IMR-90 (cell line): ENCODE data around the gene ALDH1L2. TPM values are rescaled to one million over a fixed set of nuclear protein-coding genes. Genes with fewer than 3 reads are reported as not detected.

Experiments used
- ATAC-seq: fragments of 200-7000 bp; cut with Tn5 transposase; 2 replicates; pipeline ENCODE4 v1.9.1; 2020; ENCODE audit warnings: low read depth, mild to moderate bottlenecking, moderate library complexity
- BruUV-seq: library from RNA; stranded (reverse); fragments of 400-500 nt; replicated peaks from 2 replicates; lab custom pipeline; 2021; lab: Mats Ljungman, UMichigan
- CTCF ChIA-PET: fragments of 300-600 bp; formaldehyde crosslinking; extraction: SDS; loops from one replicate; lab custom pipeline; 2021; ENCODE audit warnings: antibody characterized with exemption; lab: Yijun Ruan, JAX
- POLR2A ChIA-PET: fragments of 300-600 bp; sonication (Branson Sonifier 250); formaldehyde crosslinking; loops from one replicate; lab custom pipeline; 2022; ENCODE audit warnings: antibody characterized with exemption; ENCODE audit not compliant: unreplicated experiment; lab: Charles Lee
- DNase-seq: peaks from one replicate; pipeline ENCODE4 v3.0.0; 2013
- H2AFZ ChIP-seq: replicated peaks from 2 replicates; pipeline ENCODE3; 2013; ENCODE audit warnings: low read length, mild to moderate bottlenecking; ENCODE audit not compliant: poor library complexity
- H2AK5ac ChIP-seq: 2 replicates; pipeline ENCODE4 v1.6.1; 2013; ENCODE audit warnings: low read depth, low read length, inconsistent platforms
- H2AK9ac ChIP-seq: replicated peaks from 2 replicates; pipeline ENCODE3; 2013; ENCODE audit warnings: mild to moderate bottlenecking, low read depth, low read length, moderate library complexity; ENCODE audit not compliant: poor library complexity
- H2BK120ac ChIP-seq: 2 replicates; pipeline ENCODE4 v1.6.1; 2013; ENCODE audit warnings: low read depth, low read length, inconsistent platforms
- H2BK15ac ChIP-seq: 3 replicates; pipeline ENCODE4 v1.6.1; 2013; ENCODE audit warnings: low read depth, low read length, inconsistent platforms
- H2BK20ac ChIP-seq: 2 replicates; pipeline ENCODE4 v1.6.1; 2013; ENCODE audit warnings: low read depth, mild to moderate bottlenecking, inconsistent platforms, low read length, moderate library complexity
- H2BK5ac ChIP-seq: 2 replicates; pipeline ENCODE4 v1.6.1; 2013; ENCODE audit warnings: mild to moderate bottlenecking, low read depth, low read length, inconsistent platforms; ENCODE audit not compliant: poor library complexity, severe bottlenecking
- H3K14ac ChIP-seq: replicated peaks from 2 replicates; pipeline ENCODE4 v1.6.1; 2013; ENCODE audit warnings: low read depth, low read length, inconsistent platforms
- H3K18ac ChIP-seq: 2 replicates; pipeline ENCODE4 v1.6.1; 2013; ENCODE audit warnings: low read depth, low read length, control low read depth
- H3K23ac ChIP-seq: 2 replicates; pipeline ENCODE4 v1.6.1; 2013; ENCODE audit warnings: low read depth, low read length, inconsistent platforms
- H3K27ac ChIP-seq: 2 replicates; pipeline ENCODE4 v1.5.1; 2013; ENCODE audit warnings: mild to moderate bottlenecking, control low read depth, low read length; ENCODE audit not compliant: insufficient read depth
- H3K27me3 ChIP-seq: 2 replicates; pipeline ENCODE4 v1.6.1; 2013; ENCODE audit warnings: low read length; ENCODE audit not compliant: control insufficient read depth, insufficient read depth
- H3K36me3 ChIP-seq: 2 replicates; pipeline ENCODE4 v1.6.1; 2013; ENCODE audit warnings: low read length, mixed read lengths; ENCODE audit not compliant: control insufficient read depth, insufficient read depth
- H3K4ac ChIP-seq: 2 replicates; pipeline ENCODE4 v1.6.1; 2013; ENCODE audit warnings: low read depth, low read length, inconsistent platforms
- H3K4me1 ChIP-seq: 2 replicates; pipeline ENCODE4 v1.6.1; 2013; ENCODE audit warnings: low read length, mixed read lengths; ENCODE audit not compliant: control insufficient read depth, insufficient read depth
- H3K4me2 ChIP-seq: 2 replicates; pipeline ENCODE4 v1.6.1; 2013; ENCODE audit warnings: low read depth, mild to moderate bottlenecking, control low read depth, low read length, moderate library complexity
- H3K4me3 ChIP-seq: 2 replicates; pipeline ENCODE4 v1.5.1; 2013; ENCODE audit warnings: low read depth, mild to moderate bottlenecking, control low read depth, low read length, moderate library complexity; ENCODE audit not compliant: insufficient read depth
- H3K56ac ChIP-seq: 2 replicates; pipeline ENCODE4 v1.6.1; 2013; ENCODE audit warnings: low read length, inconsistent platforms; ENCODE audit not compliant: insufficient read depth; ENCODE audit errors: extremely low read depth
- H3K79me1 ChIP-seq, 2 experiments: 2 replicates each; pipeline ENCODE4 v1.6.1; 2013; ENCODE audit warnings: low read length in 2 of 2, inconsistent platforms in 1 of 2, low read depth in 1 of 2
- H3K9ac ChIP-seq: 2 replicates; pipeline ENCODE4 v1.6.1; 2013; ENCODE audit warnings: low read depth, low read length, control low read depth
- H3K9me1 ChIP-seq: 2 replicates; pipeline ENCODE4 v1.6.1; 2013; ENCODE audit warnings: low read length, inconsistent platforms; ENCODE audit not compliant: insufficient read depth
- H3K9me3 ChIP-seq: 2 replicates; pipeline ENCODE4 v1.6.1; 2013; ENCODE audit warnings: low read length; ENCODE audit not compliant: control insufficient read depth, insufficient read depth
- H4K20me1 ChIP-seq: 2 replicates; pipeline ENCODE4 v1.6.1; 2013; ENCODE audit warnings: low read length, inconsistent platforms; ENCODE audit not compliant: insufficient read depth
- H4K5ac ChIP-seq: 2 replicates; pipeline ENCODE4 v1.6.1; 2013; ENCODE audit warnings: mild to moderate bottlenecking, low read depth, low read length, control low read depth
- H4K8ac ChIP-seq, 2 experiments: 2 replicates each; pipeline ENCODE4 v1.6.1; 2013; ENCODE audit warnings: low read depth in 2 of 2, low read length in 2 of 2, control low read depth in 1 of 2, inconsistent platforms in 1 of 2
- H4K91ac ChIP-seq: 2 replicates; pipeline ENCODE4 v1.6.1; 2013; ENCODE audit warnings: low read depth, low read length, inconsistent platforms; ENCODE audit not compliant: insufficient read depth
- BHLHE40 ChIP-seq: fragments of 150-350 bp; IDR thresholded peaks from 2 replicates; pipeline ENCODE4 v1.6.1; 2016; ENCODE audit warnings: mild to moderate bottlenecking, low read depth, low read length
- CEBPB ChIP-seq: IDR thresholded peaks from 2 replicates; pipeline ENCODE4 v1.6.1; 2012; ENCODE audit warnings: low read depth, low read length, improper control_type of control experiment
- NFE2L2 ChIP-seq: fragments of 150-350 bp; IDR thresholded peaks from 2 replicates; pipeline ENCODE4 v1.6.1; 2016; ENCODE audit warnings: low read depth, mild to moderate bottlenecking, low read length
- WGBS, 2 experiments: methylation state at CpG; one replicate each; pipeline versions ENCODE4 v1.1.5 to v1.1.7; 2013; ENCODE audit warnings: missing lambda C conversion rate in 2 of 2; ENCODE audit not compliant: insufficient read length in 1 of 2; ENCODE audit errors: extremely low coverage in 2 of 2; 5-methylcytosine and 5-hydroxymethylcytosine counted together
- dilution Hi-C: fragments of 300-500 bp; cut with HindIII; formaldehyde crosslinking; loops from one replicate; pipeline ENCODE4 v1.14.3; 2018; ENCODE audit warnings: low sequenced_read_pairs; ENCODE audit not compliant: unreplicated experiment
- in situ Hi-C: fragments of 300-500 bp; cut with MboI; formaldehyde crosslinking; loops from 3 replicates; pipeline ENCODE4 v1.14.3; 2019; ENCODE audit warnings: low sequenced_read_pairs, inconsistent platforms, mixed read lengths
- intact Hi-C: fragments of 100-400 bp; cut with micrococcal nuclease; formaldehyde crosslinking; loops from 2 replicates; pipeline ENCODE4 v1.10.0; 2022
- polyA plus RNA-seq, 3 experiments: library from polyadenylated mRNA; depleted of rRNA; stranded (reverse); fragments of >200 nt; gene quantifications; 2 replicates each; pipeline ENCODE4 v1.2.3, GENCODE V29; 2012; ENCODE audit warnings: low replicate concordance in 1 of 3
- total RNA-seq: library from RNA; depleted of rRNA; stranded (reverse); fragments of >200 nt; gene quantifications from 2 replicates; pipeline ENCODE4 v1.2.3, GENCODE V29; 2012

The ALDH1L2 gene
- total and polyA plus RNA-seq, 2 of the 4 experiments (the other 2 are of a cell fraction) = 21.1 to 22.8 TPM

GRCh38 chr12:105076098-105076497 is 8.2 kb downstream of the ALDH1L2 start:
- H3K4me3 ChIP-seq = no peak overlapping the region
- H2BK5ac ChIP-seq = no peak overlapping the region
- no peak overlapping the region for H2AK5ac ChIP-seq
- no peak overlapping the region for H3K18ac ChIP-seq
- POLR2A ChIA-PET = no interaction called here
- no peak overlapping the region for H2BK20ac ChIP-seq
- no peak overlapping the region for H3K56ac ChIP-seq
- intact Hi-C loops (no loop called here), in situ Hi-C loops (no loop called here), dilution Hi-C loops (no loop called here)
- no peak overlapping the region for H2AFZ ChIP-seq
- no peak overlapping the region for H3K14ac ChIP-seq
- TF ChIP-seq CEBPB (peak; percentile 85), NFE2L2 (no peak), BHLHE40 (no peak)
- peaks cover 6 to 67% of the 10 kb centered on the region in 2 experiments; a peak in 3 of 4 replicates for H3K79me1 ChIP-seq
- H2BK120ac ChIP-seq = no peak overlapping the region
- H4K8ac ChIP-seq = no peak overlapping the region
- no peak overlapping the region for H3K27ac ChIP-seq
- H3K4me1 ChIP-seq = peaks cover 3% of the 10 kb centered on the region
- no peak overlapping the region for H3K23ac ChIP-seq
- H3K4ac ChIP-seq = no peak overlapping the region
- H3K9ac ChIP-seq = no peak overlapping the region
- no CpG with 5 or more reads among the region's 1 CpG for WGBS, 2 experiments
- H4K91ac ChIP-seq = no peak overlapping the region
- H2AK9ac ChIP-seq = no peak overlapping the region
- H4K20me1 ChIP-seq = peaks cover 8% of the 10 kb centered on the region; the same call in 1 of the 2 replicates
- H2BK15ac ChIP-seq = no peak overlapping the region
- H3K4me2 ChIP-seq = no peak overlapping the region; the same call in 1 of the 2 replicates
- DNase-seq = peak; percentile 71
- peak; percentile 87 for ATAC-seq
- BruUV-seq = no TSS peak
- no peaks in the 10 kb centered on the region for H3K9me3 ChIP-seq
- no peak overlapping the region for H4K5ac ChIP-seq
- CTCF ChIA-PET = interaction anchor here (1.1 kb wide), 1 partner anchor 30 kb away, joined by 3 read pairs; no protein-coding TSS in a partner anchor
- no peaks in the 10 kb centered on the region for H3K27me3 ChIP-seq
- peaks cover 8% of the 10 kb centered on the region; the same call in 1 of the 2 replicates for H3K9me1 ChIP-seq
- H3K36me3 ChIP-seq = peaks cover 12% of the 10 kb centered on the region; the same call in 1 of the 2 replicates
